ENCODE measurements around the gene MTARC2. TPM values are rescaled to one million over a fixed set of nuclear protein-coding genes. Genes with fewer than 3 reads are reported as not detected.

Gene MTARC2
- total RNA-seq, 1 experiment from 2014 or later: 13.3 TPM

- no peak overlapping the region for H3K4me2 ChIP-seq (ENCODE audit: low read length)
- POLR2A ChIA-PET (ENCODE audit: unreplicated experiment): no interaction called here
- TF ChIP-seq CTCF (conservative IDR thresholded peaks at IDR 0.05; ENCODE audit: low read depth, low read length) (no peak), EZH2phosphoT487 (IDR thresholded peaks at IDR 0.05; ENCODE audit: borderline replicate concordance, low read length) (no peak), EZH2 (IDR thresholded peaks at IDR 0.05; ENCODE audit: low read length, unreplicated experiment) (no peak)
Observed at GRCh38 chr1:220809704-220810103, 61.6 kb downstream of the MTARC2 start.

GRCh38 chr1:220810179-220810653 lies 62.1 kb downstream of the MTARC2 start:
- no peaks in the 10 kb centered on the region for H3K4me1 ChIP-seq (ENCODE audit: insufficient read depth, low read length)
- H4K20me1 ChIP-seq (ENCODE audit: low read length): no peaks in the 10 kb centered on the region
- intact Hi-C loops (cut with micrococcal nuclease): loop anchor here (1.0 to 5.0 kb wide), 3 partner anchors 65 to 463 kb away; no protein-coding TSS in a partner anchor
- H2AFZ ChIP-seq (ENCODE audit: low read length): no peak overlapping the region
- no peaks in the 10 kb centered on the region for H3K9me3 ChIP-seq (ENCODE audit: low read length)
- no peaks in the 10 kb centered on the region for H3K79me2 ChIP-seq (ENCODE audit: low read length)
- no peak overlapping the region for H3K4me2 ChIP-seq (ENCODE audit: low read length)
- H3F3A ChIP-seq (ENCODE audit: low read length, unreplicated experiment): no peaks in the 10 kb centered on the region
- no peak overlapping the region for H3K9ac ChIP-seq (ENCODE audit: low read length)
- peak; percentile 72 for ATAC-seq
- peak; percentile 83 for DNase-seq
- CTCF ChIA-PET: interaction anchor here (0.6 kb wide), 2 partner anchors 244 to 1645 kb away, joined by 3 to 4 read pairs; no protein-coding TSS in a partner anchor
- H3K9me2 ChIP-seq (replicated peaks; ENCODE audit: low read length): no peaks in the 10 kb centered on the region
- H3K4me3 ChIP-seq (ENCODE audit: low read length): no peak overlapping the region
- H3K36me3 ChIP-seq (ENCODE audit: low read depth, low read length): peaks cover 14% of the 10 kb centered on the region; the same call in 1 of the 2 replicates
- POLR2A ChIA-PET (ENCODE audit: unreplicated experiment): no interaction called here
- no TSS peak for BruUV-seq (replicated peaks)
- H3K27me3 ChIP-seq (ENCODE audit: low read length): no peaks in the 10 kb centered on the region
- H3K27ac ChIP-seq (ENCODE audit: low read length): no peak overlapping the region
- peak; percentile 95 for TF ChIP-seq CTCF (conservative IDR thresholded peaks at IDR 0.05; ENCODE audit: low read depth, low read length)
- TF ChIP-seq EZH2phosphoT487 (IDR thresholded peaks at IDR 0.05; ENCODE audit: borderline replicate concordance, low read length): no peak
- TF ChIP-seq EZH2 (IDR thresholded peaks at IDR 0.05; ENCODE audit: low read length, unreplicated experiment): no peak

More at GRCh38 chr1:220809704-220810103, 61.6 kb downstream of the MTARC2 start:
- Histone ChIP-seq H3K27me3 (ENCODE audit: low read length) (no peaks in the 10 kb centered on the region), H3K4me1 (ENCODE audit: insufficient read depth, low read length) (no peaks in the 10 kb centered on the region), H4K20me1 (ENCODE audit: low read length) (no peaks in the 10 kb centered on the region), H3K9ac (ENCODE audit: low read length) (no peak overlapping the region), H3K27ac (ENCODE audit: low read length) (no peak overlapping the region), H3K4me3 (ENCODE audit: low read length) (no peak overlapping the region), H3F3A (ENCODE audit: low read length, unreplicated experiment) (no peaks in the 10 kb centered on the region), H2AFZ (ENCODE audit: low read length) (no peak overlapping the region), H3K36me3 (ENCODE audit: low read depth, low read length) (peaks cover 16% of the 10 kb centered on the region; the same call in 1 of the 2 replicates), H3K79me2 (ENCODE audit: low read length) (no peaks in the 10 kb centered on the region), H3K9me2 (replicated peaks; ENCODE audit: low read length) (no peaks in the 10 kb centered on the region), H3K9me3 (ENCODE audit: low read length) (no peaks in the 10 kb centered on the region)
- CTCF ChIA-PET: interaction anchor here (0.6 kb wide), 2 partner anchors 244 to 1646 kb away, joined by 3 to 4 read pairs; no protein-coding TSS in a partner anchor
- DNase-seq (no peak), ATAC-seq (no peak)
- intact Hi-C loops (cut with micrococcal nuclease): loop anchor here (1.0 to 5.0 kb wide), 3 partner anchors 65 to 464 kb away; no protein-coding TSS in a partner anchor
- BruUV-seq (replicated peaks): no TSS peak

GRCh38 chr1:220810963-220811362 lies 62.8 kb downstream of the MTARC2 start:
- ChIA-PET CTCF (no interaction called here), POLR2A (ENCODE audit: unreplicated experiment) (no interaction called here)
- Histone ChIP-seq H3K9me3 (ENCODE audit: low read length) (no peaks in the 10 kb centered on the region), H3K4me3 (ENCODE audit: low read length) (no peak overlapping the region), H3K9me2 (replicated peaks; ENCODE audit: low read length) (no peaks in the 10 kb centered on the region), H3F3A (ENCODE audit: low read length, unreplicated experiment) (no peaks in the 10 kb centered on the region), H2AFZ (ENCODE audit: low read length) (no peak overlapping the region), H3K4me2 (ENCODE audit: low read length) (no peak overlapping the region), H3K9ac (ENCODE audit: low read length) (no peak overlapping the region), H3K27me3 (ENCODE audit: low read length) (no peaks in the 10 kb centered on the region), H3K4me1 (ENCODE audit: insufficient read depth, low read length) (no peaks in the 10 kb centered on the region), H3K27ac (ENCODE audit: low read length) (no peak overlapping the region), H3K36me3 (ENCODE audit: low read depth, low read length) (peaks cover 11% of the 10 kb centered on the region; the same call in 1 of the 2 replicates), H3K79me2 (ENCODE audit: low read length) (no peaks in the 10 kb centered on the region), H4K20me1 (ENCODE audit: low read length) (no peaks in the 10 kb centered on the region)
- DNase-seq (no peak), ATAC-seq (peak; percentile 6; the same call in 1 of the 2 replicates)
- no TSS peak for BruUV-seq (replicated peaks)
- TF ChIP-seq EZH2phosphoT487 (IDR thresholded peaks at IDR 0.05; ENCODE audit: borderline replicate concordance, low read length) (no peak), EZH2 (IDR thresholded peaks at IDR 0.05; ENCODE audit: low read length, unreplicated experiment) (no peak), CTCF (conservative IDR thresholded peaks at IDR 0.05; ENCODE audit: low read depth, low read length) (no peak)
- intact Hi-C loops (cut with micrococcal nuclease): loop anchor here (1.0 to 5.0 kb wide), 4 partner anchors 64 to 624 kb away; no protein-coding TSS in a partner anchor

Data from PC-3 (cell line).